ENCODE measurements around the gene RYR1. TPM values are rescaled to one million over a fixed set of nuclear protein-coding genes. Genes with fewer than 3 reads are reported as not detected.
"Not testable (repeated sequence)": the region's sequence is repeated elsewhere in the genome, so short reads cannot be mapped to it uniquely, and the experiment has no call there.

The RYR1 gene
- total RNA-seq, 1 donor from 2014 or later = 1.3 TPM

- H3K27me3 Mint-ChIP-seq (ENCODE audit: unreplicated experiment) = peaks cover 12% of the 10 kb centered on the region
- no peak overlapping the region for H3K27ac Mint-ChIP-seq (ENCODE audit: unreplicated experiment)
- no peak for DNase-seq (ENCODE audit: low spot score)
- H3K4me3 Mint-ChIP-seq (ENCODE audit: unreplicated experiment) = no peak overlapping the region
- no peaks in the 10 kb centered on the region for H3K9me3 Mint-ChIP-seq (ENCODE audit: unreplicated experiment)
- no peaks in the 10 kb centered on the region for H3K36me3 Mint-ChIP-seq (ENCODE audit: low read depth, unreplicated experiment)
- TF ChIP-seq CTCF (IDR thresholded peaks at IDR 0.05; ENCODE audit: unreplicated experiment) = no peak
- no peaks in the 10 kb centered on the region for H3K4me1 Mint-ChIP-seq (ENCODE audit: unreplicated experiment)
Measured at GRCh38 chr19:38569368-38569983, 136.0 kb downstream of the RYR1 start.

DNA sequence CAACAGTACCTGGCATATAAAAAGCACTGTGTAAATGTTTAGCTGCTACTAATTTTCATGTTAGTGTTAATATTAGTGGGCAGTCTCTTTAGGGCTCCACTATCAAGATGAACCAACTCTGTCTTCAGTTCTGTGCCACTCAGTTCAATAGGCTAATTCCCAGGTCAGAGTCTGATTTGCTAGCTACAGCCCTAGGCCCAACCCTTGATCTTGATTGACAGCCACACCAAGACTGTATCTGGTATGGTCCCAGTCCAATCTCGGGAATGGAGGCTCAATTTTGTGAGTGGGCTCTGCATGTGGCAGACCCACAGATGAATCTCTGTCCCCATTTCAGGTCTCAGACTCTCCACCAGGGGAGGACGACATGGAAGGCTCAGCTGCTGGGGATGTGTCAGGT, 138.2 kb downstream of the RYR1 start:
- no peak for TF ChIP-seq CTCF (IDR thresholded peaks at IDR 0.05; ENCODE audit: unreplicated experiment)
- H3K27ac Mint-ChIP-seq (ENCODE audit: unreplicated experiment) = no peak overlapping the region
- no peaks in the 10 kb centered on the region for H3K4me1 Mint-ChIP-seq (ENCODE audit: unreplicated experiment)
- no peaks in the 10 kb centered on the region for H3K9me3 Mint-ChIP-seq (ENCODE audit: unreplicated experiment)
- DNase-seq (ENCODE audit: low spot score) = no peak
- H3K27me3 Mint-ChIP-seq (ENCODE audit: unreplicated experiment) = peaks cover 10% of the 10 kb centered on the region
- H3K36me3 Mint-ChIP-seq (ENCODE audit: low read depth, unreplicated experiment) = no peaks in the 10 kb centered on the region
- no peak overlapping the region for H3K4me3 Mint-ChIP-seq (ENCODE audit: unreplicated experiment)

- H3K4me3 Mint-ChIP-seq (ENCODE audit: unreplicated experiment) = no peak overlapping the region
- DNase-seq (ENCODE audit: low spot score) = no peak
- no peaks in the 10 kb centered on the region for H3K4me1 Mint-ChIP-seq (ENCODE audit: unreplicated experiment)
- H3K9me3 Mint-ChIP-seq (ENCODE audit: unreplicated experiment) = no peaks in the 10 kb centered on the region
- peaks cover 6% of the 10 kb centered on the region for H3K27me3 Mint-ChIP-seq (ENCODE audit: unreplicated experiment)
- no peak for TF ChIP-seq CTCF (IDR thresholded peaks at IDR 0.05; ENCODE audit: unreplicated experiment)
- no peak overlapping the region for H3K27ac Mint-ChIP-seq (ENCODE audit: unreplicated experiment)
- no peaks in the 10 kb centered on the region for H3K36me3 Mint-ChIP-seq (ENCODE audit: low read depth, unreplicated experiment)
Measured at GRCh38 chr19:38577826-38578225, 144.3 kb downstream of the RYR1 start.

DNA sequence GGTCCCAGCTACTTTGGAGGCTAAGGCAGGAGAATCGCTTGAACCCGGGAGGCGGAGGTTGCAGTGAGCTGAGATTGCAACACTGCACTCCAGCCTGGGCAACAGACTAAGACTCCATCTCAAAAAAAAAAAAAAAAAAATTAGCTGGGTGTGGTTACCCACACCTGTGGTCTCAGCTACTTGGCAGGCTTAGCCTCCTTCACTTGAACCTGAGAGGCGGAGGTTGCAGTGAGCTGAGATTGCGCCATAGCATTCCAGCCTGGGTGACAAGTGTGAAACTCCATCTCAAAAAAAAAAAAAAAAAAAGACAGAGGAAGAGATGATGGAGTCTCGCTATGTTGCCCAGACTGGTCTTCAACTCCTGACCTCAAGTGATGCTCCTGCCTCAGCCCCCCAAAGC, 145.8 kb downstream of the RYR1 start:
- not testable (repeated sequence) for H3K4me1 Mint-ChIP-seq (ENCODE audit: unreplicated experiment); DNase-seq (ENCODE audit: low spot score); H3K4me3 Mint-ChIP-seq (ENCODE audit: unreplicated experiment); H3K27me3 Mint-ChIP-seq (ENCODE audit: unreplicated experiment); H3K27ac Mint-ChIP-seq (ENCODE audit: unreplicated experiment); H3K36me3 Mint-ChIP-seq (ENCODE audit: low read depth, unreplicated experiment); H3K9me3 Mint-ChIP-seq (ENCODE audit: unreplicated experiment)

GRCh38 chr19:38580080-38580479, 146.6 kb downstream of the RYR1 start:
- TF ChIP-seq CTCF (IDR thresholded peaks at IDR 0.05; ENCODE audit: unreplicated experiment) = no peak
- no peaks in the 10 kb centered on the region for H3K4me1 Mint-ChIP-seq (ENCODE audit: unreplicated experiment)
- no peaks in the 10 kb centered on the region for H3K36me3 Mint-ChIP-seq (ENCODE audit: low read depth, unreplicated experiment)
- no peak overlapping the region for H3K27ac Mint-ChIP-seq (ENCODE audit: unreplicated experiment)
- no peak for DNase-seq (ENCODE audit: low spot score)
- H3K4me3 Mint-ChIP-seq (ENCODE audit: unreplicated experiment) = no peak overlapping the region
- H3K9me3 Mint-ChIP-seq (ENCODE audit: unreplicated experiment) = no peaks in the 10 kb centered on the region
- H3K27me3 Mint-ChIP-seq (ENCODE audit: unreplicated experiment) = peaks cover 3% of the 10 kb centered on the region
